G401.6 (cell line): Measurements from ENCODE around the gene MYRIP.

ENCODE experiments used
- FAIRE-seq: peaks from 2 replicates; lab custom pipeline; 2012; peaks lifted over from hg19 to GRCh38; lab: Jason Lieb, UNC

The MYRIP gene

GRCh38 chr3:40190056-40190455, 380.6 kb downstream of the MYRIP start:
- FAIRE-seq = no peak

- no peak for FAIRE-seq
These were observed 381.8 kb downstream of the MYRIP start for GRCh38 chr3:40191251-40191650.

- peak; percentile 39 for FAIRE-seq
These were observed 382.5 kb downstream of the MYRIP start for GRCh38 chr3:40191850-40192448.

DNA sequence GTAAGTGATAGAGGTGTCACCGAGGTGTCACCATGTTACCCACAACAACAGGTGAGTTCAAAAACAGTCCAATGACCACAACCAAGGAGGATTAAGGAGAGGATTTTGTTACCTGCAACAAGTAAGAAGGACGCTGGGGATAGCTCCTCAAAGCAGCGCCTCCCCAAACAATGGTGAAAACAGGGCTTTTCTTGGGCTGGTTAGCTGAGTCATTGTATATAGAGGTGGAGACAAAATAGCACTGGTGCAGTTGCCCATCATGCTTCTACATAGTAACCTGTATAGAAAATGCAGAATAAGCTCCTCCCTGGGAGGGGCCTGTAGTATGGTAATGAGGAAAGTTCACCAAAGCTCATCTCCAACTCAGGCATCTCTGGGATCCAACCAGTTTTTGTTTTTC, 383.2 kb downstream of the MYRIP start:
- FAIRE-seq = no peak

DNA sequence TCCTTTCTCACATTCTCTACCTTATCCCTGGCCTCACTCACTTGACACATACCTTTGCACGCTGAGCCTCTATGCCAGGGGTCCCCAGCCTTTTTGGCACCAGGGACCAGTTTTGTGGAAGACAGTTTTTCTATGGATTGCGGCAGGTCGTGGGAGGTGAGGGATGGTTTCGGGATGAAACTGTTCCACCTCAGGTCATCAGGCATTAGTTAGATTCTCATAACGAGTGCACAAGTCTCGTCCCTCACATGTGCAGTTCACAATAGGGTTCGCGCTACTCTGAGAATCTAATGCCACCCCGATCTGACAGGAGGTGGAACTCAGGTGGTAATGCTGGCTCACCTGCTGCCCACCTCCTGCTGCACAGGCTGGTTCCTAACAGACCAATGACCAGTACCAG, 387.6 kb downstream of the MYRIP start:
- FAIRE-seq = no peak

DNA sequence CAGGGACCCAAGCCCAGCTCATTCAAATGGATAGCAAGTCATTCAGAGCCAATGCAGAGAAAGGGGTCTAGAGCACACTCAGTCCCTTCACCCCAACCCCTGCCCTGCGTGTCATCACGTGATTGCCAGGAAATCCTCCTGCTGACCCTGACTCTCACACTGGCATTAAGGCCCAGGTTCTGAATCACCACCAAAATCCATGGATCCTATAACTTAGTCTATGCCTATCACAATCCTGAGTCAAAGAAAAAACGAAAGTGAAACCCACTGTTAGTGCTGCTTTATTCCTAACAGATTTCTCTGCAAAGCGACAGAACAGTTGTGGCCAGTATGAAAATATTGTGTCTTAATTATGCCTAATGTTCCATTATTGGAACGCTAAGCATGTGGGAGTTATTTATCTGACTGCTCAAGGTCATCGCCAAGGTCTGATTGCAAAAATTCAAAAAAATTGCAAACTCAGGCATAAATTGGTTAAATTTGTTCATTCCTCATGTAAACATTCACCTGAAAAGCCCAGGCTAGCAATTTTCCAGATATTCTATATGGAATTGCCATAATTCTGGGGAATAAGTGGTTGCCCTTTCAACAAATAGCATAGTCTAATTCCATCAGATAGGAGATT, 391.4 kb downstream of the MYRIP start:
- no peak for FAIRE-seq

DNA sequence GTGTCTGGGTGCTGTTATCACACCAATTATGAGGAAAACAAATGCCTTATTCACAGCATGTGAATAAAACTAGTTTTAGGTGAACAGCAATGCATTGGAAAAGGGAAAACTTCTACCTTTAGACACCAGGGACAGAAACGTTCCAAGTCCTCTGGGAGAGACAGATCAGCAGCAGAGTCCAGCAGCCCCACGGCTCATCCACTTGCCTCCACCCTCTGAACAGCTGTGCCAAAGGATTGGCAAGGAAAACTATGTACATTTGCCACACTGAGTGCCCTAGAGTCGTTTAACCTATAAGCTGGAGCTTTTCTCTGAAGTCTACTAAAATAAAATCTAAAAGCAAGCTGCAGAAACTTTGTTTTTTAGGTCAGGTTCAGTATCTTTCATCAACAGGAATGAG, 392.4 kb downstream of the MYRIP start:
- no peak for FAIRE-seq

- FAIRE-seq = no peak
These were observed 397.1 kb downstream of the MYRIP start for GRCh38 chr3:40206522-40206921.

DNA sequence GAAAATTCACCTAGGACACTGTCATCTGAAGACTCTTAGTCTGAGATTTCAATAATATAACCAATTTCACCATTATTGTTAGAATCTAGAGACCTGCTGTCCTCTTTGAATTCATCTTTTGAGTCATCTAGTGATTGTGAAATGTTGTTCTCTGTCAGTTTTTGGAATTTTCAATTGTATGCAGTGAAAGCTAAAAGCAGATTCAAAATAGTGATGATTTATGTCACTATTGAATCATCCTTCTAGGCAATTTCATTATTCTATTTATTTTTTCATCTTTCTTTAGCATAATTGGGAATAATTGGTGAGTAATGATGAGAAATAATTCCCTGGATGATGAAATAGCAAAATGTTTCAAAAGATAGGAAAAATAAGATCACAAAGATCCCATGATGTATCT, 398.4 kb downstream of the MYRIP start:
- no peak for FAIRE-seq

DNA sequence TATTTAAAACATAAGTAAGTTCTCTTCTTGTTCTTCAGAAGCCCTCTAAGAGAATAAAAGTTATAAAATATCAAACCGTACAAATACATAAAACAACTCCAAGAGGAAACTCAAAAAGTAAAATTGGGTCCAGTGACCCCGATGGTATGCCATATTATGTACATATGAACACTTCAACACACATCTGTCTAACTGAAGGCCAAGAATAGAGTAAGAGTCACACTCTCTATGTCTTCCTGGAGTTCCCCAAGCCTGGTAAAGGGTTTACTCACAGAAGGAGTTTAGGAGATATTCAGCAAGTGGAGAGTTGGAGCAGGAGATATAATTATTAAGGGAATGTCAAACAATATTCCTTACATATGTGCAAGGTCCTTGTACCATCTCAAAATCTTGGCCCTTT, 398.8 kb downstream of the MYRIP start:
- FAIRE-seq = no peak

GRCh38 chr3:40211579-40211978, 402.2 kb downstream of the MYRIP start:
- FAIRE-seq = no peak

GRCh38 chr3:40213556-40213955, 404.1 kb downstream of the MYRIP start:
- FAIRE-seq = no peak

- FAIRE-seq = no peak
These were observed 405.6 kb downstream of the MYRIP start for GRCh38 chr3:40215015-40215414.

DNA sequence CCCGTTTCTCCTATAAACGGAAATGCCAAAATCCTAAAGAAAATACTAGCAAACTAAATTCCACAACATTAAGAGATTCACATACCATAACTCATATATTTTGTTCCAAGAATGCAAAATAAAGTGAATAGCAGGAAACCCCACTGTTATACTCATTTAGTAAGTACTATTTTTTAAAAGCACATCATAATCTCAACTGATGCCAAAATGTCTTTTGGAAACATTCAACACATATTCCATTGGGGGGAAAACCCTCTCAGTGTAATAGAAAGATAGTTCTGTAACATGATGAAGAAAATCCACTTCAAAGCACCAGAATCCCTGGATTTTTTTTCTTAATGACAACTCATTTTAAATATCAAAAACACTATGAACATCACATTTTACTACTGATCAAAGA, 407.1 kb downstream of the MYRIP start:
- FAIRE-seq = no peak

DNA sequence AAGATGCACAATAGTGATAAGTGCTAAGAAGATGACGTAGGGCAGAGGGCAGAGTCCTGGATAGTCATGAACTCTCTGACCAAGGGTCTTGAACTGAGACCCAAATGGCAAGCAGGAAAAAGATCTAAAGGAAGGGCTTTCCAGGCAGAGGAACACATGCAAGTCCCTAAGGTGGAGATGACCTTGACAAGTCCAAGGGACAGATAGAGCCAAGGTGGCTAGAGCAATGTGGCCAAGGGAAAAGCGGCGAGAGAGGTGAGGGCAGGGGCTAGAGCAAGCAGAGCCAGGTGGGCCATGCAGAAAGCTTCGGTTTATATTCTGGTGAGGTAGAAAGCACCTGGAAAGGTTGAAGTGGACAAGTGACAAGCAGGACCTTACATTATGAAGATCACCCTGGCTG, 414.4 kb downstream of the MYRIP start:
- no peak for FAIRE-seq

- FAIRE-seq = no peak
These were observed 415.5 kb downstream of the MYRIP start for GRCh38 chr3:40224796-40225515.

- FAIRE-seq = no peak
These were observed 417.2 kb downstream of the MYRIP start for GRCh38 chr3:40226636-40227035.

DNA sequence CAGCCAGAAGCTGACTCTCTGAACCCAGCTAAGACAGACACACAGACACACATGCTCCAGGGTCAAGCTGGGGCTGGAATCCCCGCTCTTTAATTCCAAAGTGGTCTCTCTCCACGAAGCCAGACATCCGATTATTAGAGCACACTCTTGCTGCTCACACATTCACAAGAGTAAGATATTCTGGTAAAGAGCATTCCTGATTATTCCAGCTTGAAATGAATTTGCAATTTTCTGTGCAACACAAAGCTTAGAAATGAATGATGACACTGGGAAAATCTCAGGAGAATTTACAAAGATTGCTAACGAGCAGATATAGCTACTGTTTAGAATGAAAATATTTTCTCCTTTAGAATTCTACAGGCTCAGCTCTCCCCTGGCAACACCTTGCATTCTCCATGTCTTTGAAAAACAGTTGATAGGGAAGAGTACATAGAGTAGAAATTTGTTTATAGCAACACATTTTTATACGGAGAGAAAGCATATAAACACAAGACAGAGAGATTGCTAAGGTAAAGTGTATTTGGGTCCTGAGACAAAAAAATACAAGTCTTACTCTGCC, 419.5 kb downstream of the MYRIP start:
- FAIRE-seq = no peak

DNA sequence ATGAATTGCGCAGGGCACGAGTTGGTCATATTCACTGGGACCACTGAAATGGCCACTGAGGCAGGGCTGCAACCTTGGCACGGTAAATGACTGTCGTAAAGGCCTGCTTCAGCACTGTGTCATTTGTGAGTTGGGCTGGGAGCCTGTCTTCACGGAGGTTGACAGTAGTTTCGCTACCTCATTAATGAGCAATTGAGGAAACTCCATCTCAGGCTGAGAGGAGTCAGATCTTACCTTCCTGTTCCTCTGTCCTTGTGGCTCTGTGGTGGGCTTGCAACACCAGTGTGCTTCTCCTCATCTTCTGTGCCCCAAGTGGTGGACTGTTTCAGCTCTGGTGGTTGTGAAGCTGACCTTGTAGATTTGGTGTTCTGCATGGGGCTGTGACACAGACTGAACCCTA, 420.0 kb downstream of the MYRIP start:
- no peak for FAIRE-seq

- no peak for FAIRE-seq
These were observed 420.6 kb downstream of the MYRIP start for GRCh38 chr3:40229963-40230362.

GRCh38 chr3:40230382-40230781, 421.0 kb downstream of the MYRIP start:
- no peak for FAIRE-seq

- FAIRE-seq = no peak
These were observed 423.2 kb downstream of the MYRIP start for GRCh38 chr3:40232626-40233025.

GRCh38 chr3:40237159-40237558, 427.8 kb downstream of the MYRIP start:
- FAIRE-seq = no peak
